Measurements from ENCODE around the gene ATF6B. TPM values are rescaled to one million over a fixed set of nuclear protein-coding genes. Genes with fewer than 3 reads are reported as not detected.
A peak's percentile ranks its signal among the peaks of the same experiment; 100 is the strongest.

ATF6B gene
- total and polyA plus RNA-seq, 2 of the 13 experiments (the other 11 are each of a cell fraction or from before 2014, with no cell fraction given): 18.1 to 44.0 TPM

DNA sequence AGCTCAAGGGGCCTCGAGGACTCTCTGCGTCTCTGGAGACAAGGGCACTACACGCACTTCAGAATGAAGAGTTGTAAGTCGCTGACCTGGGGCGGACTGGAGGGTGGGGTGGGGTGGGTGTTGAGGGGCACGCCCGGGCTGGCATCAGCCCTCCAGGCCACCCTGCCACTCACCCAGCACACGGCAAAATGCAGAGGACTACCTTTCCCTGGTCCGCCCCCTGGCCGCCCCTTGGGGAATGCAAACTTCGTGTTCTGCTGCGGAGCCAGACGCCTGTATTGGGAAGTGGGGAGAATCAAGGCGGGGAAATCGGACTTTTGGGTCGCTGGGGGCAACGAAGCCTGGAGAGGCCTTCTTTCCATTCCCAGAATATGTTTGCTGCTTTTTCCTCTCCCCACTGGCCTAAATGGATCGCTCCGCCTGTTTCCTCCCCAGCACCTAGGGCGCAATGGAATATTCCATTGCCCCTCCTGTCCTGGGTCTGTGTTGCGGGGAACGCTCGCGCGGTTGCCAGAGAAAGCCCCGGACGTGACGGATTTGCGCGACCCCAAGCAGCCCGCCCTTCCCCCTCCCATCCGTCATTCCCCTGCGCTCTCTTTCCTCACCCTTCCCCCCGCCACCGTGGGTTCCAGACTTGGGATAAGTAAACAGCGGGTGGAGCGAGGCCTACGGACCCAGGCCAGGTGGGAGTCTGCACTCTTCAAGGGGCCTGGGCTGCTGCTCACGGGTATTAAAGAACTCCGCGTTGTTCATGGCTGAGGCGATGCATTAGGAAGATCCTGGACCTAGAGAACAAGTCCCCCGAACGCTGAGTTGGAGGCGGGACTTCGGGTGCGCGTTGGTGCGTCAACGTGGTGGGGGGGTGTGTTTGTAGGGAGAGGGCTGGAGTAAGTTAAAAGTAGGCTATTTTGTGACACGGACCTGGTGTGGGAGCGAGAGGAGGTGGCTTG, 25.8 kb upstream of the ATF6B start, which contains the start of gene PPT2 (continued):
- TF ChIP-seq, protein P1, sequence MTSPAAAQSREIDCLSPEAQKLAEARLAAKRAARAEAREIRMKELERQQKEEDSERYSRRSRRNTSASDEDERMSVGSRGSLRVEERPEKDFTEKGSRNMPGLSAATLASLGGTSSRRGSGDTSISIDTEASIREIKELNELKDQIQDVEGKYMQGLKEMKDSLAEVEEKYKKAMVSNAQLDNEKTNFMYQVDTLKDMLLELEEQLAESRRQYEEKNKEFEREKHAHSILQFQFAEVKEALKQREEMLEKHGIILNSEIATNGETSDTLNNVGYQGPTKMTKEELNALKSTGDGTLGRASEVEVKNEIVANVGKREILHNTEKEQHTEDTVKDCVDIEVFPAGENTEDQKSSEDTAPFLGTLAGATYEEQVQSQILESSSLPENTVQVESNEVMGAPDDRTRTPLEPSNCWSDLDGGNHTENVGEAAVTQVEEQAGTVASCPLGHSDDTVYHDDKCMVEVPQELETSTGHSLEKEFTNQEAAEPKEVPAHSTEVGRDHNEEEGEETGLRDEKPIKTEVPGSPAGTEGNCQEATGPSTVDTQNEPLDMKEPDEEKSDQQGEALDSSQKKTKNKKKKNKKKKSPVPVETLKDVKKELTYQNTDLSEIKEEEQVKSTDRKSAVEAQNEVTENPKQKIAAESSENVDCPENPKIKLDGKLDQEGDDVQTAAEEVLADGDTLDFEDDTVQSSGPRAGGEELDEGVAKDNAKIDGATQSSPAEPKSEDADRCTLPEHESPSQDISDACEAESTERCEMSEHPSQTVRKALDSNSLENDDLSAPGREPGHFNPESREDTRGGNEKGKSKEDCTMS (CRISPR knock-in tag; conservative IDR thresholded peaks at IDR 0.05): no peak
- TF ChIP-seq JUND (CRISPR knock-in tag; IDR thresholded peaks at IDR 0.05) (no peak; the same call in 1 of the 2 replicates), ZNF460 (CRISPR knock-in tag; IDR thresholded peaks at IDR 0.05; ENCODE audit: borderline replicate concordance) (no peak), ONECUT2 (CRISPR knock-in tag; IDR thresholded peaks at IDR 0.05) (no peak; the same call in 1 of the 2 replicates), SAP130 (CRISPR knock-in tag; IDR thresholded peaks at IDR 0.05; ENCODE audit: low read depth) (peak; percentile 97), KLF11 (CRISPR knock-in tag; IDR thresholded peaks at IDR 0.05) (peak; percentile 62; the same call in 1 of the 2 replicates), ZNF333 (CRISPR knock-in tag; IDR thresholded peaks at IDR 0.05; ENCODE audit: borderline replicate concordance) (peak; percentile 71; the same call in 1 of the 2 replicates), ZNF678 (CRISPR knock-in tag; IDR thresholded peaks at IDR 0.05) (peak; percentile 26; the same call in 1 of the 2 replicates), ZNF550 (CRISPR knock-in tag; IDR thresholded peaks at IDR 0.05; ENCODE audit: borderline replicate concordance) (no peak; the same call in 1 of the 2 replicates), ZNF329 (CRISPR knock-in tag; IDR thresholded peaks at IDR 0.05; ENCODE audit: low read depth) (0 out of 2 replicates have a peak, but pooled peaks have one; percentile 1), TEAD2 (CRISPR knock-in tag; IDR thresholded peaks at IDR 0.05) (no peak; the same call in 1 of the 2 replicates), PPARG (CRISPR knock-in tag; conservative IDR thresholded peaks at IDR 0.05) (peak; percentile 45; the same call in 1 of the 2 replicates)
- TF ChIP-seq, protein P2, sequence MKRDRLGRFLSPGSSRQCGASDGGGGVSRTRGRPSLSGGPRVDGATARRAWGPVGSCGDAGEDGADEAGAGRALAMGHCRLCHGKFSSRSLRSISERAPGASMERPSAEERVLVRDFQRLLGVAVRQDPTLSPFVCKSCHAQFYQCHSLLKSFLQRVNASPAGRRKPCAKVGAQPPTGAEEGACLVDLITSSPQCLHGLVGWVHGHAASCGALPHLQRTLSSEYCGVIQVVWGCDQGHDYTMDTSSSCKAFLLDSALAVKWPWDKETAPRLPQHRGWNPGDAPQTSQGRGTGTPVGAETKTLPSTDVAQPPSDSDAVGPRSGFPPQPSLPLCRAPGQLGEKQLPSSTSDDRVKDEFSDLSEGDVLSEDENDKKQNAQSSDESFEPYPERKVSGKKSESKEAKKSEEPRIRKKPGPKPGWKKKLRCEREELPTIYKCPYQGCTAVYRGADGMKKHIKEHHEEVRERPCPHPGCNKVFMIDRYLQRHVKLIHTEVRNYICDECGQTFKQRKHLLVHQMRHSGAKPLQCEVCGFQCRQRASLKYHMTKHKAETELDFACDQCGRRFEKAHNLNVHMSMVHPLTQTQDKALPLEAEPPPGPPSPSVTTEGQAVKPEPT (CRISPR knock-in tag; IDR thresholded peaks at IDR 0.05; ENCODE audit: low read depth): peak; percentile 81; the same call in 1 of the 2 replicates
- TF ChIP-seq, protein P3, sequence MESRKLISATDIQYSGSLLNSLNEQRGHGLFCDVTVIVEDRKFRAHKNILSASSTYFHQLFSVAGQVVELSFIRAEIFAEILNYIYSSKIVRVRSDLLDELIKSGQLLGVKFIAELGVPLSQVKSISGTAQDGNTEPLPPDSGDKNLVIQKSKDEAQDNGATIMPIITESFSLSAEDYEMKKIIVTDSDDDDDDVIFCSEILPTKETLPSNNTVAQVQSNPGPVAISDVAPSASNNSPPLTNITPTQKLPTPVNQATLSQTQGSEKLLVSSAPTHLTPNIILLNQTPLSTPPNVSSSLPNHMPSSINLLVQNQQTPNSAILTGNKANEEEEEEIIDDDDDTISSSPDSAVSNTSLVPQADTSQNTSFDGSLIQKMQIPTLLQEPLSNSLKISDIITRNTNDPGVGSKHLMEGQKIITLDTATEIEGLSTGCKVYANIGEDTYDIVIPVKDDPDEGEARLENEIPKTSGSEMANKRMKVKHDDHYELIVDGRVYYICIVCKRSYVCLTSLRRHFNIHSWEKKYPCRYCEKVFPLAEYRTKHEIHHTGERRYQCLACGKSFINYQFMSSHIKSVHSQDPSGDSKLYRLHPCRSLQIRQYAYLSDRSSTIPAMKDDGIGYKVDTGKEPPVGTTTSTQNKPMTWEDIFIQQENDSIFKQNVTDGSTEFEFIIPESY (CRISPR knock-in tag; IDR thresholded peaks at IDR 0.05): 0 out of 2 replicates have a peak, but pooled peaks have one; percentile 28
- TF ChIP-seq, protein P4, sequence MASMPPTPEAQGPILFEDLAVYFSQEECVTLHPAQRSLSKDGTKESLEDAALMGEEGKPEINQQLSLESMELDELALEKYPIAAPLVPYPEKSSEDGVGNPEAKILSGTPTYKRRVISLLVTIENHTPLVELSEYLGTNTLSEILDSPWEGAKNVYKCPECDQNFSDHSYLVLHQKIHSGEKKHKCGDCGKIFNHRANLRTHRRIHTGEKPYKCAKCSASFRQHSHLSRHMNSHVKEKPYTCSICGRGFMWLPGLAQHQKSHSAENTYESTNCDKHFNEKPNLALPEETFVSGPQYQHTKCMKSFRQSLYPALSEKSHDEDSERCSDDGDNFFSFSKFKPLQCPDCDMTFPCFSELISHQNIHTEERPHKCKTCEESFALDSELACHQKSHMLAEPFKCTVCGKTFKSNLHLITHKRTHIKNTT (CRISPR knock-in tag; IDR thresholded peaks at IDR 0.05): peak; percentile 67; the same call in 1 of the 2 replicates
- TF ChIP-seq, protein P5, sequence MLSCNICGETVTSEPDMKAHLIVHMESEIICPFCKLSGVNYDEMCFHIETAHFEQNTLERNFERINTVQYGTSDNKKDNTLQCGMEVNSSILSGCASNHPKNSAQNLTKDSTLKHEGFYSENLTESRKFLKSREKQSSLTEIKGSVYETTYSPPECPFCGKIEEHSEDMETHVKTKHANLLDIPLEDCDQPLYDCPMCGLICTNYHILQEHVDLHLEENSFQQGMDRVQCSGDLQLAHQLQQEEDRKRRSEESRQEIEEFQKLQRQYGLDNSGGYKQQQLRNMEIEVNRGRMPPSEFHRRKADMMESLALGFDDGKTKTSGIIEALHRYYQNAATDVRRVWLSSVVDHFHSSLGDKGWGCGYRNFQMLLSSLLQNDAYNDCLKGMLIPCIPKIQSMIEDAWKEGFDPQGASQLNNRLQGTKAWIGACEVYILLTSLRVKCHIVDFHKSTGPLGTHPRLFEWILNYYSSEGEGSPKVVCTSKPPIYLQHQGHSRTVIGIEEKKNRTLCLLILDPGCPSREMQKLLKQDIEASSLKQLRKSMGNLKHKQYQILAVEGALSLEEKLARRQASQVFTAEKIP (CRISPR knock-in tag; IDR thresholded peaks at IDR 0.05; ENCODE audit: borderline replicate concordance): no peak
- TF ChIP-seq, protein P6, sequence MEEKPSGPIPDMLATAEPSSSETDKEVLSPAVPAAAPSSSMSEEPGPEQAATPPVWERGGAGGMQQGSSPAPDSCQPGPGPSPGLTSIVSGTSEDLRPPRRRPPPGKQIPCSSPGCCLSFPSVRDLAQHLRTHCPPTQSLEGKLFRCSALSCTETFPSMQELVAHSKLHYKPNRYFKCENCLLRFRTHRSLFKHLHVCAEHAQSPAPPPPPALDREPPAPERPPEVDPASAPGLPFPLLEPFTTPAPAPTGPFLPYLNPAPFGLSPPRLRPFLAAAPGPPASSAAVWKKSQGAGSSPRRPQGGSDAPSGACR (CRISPR knock-in tag; IDR thresholded peaks at IDR 0.05): no peak

Measured in HepG2 (cell line).